Stomach (tissue), 4 donors: ENCODE measurements around the gene PYM1.

ENCODE experiments used
- CTCF ChIP-seq, 7 experiments: fragments of 450-650 bp in 4 of 7; fragments of 200-600 bp in 3 of 7; sonication (generic) in 3 of 7; IDR thresholded peaks; one replicate each; pipeline ENCODE4 v1.5.1; 2016 to 2019; ENCODE audit warnings: antibody characterized with exemption in 7 of 7, control low read depth in 2 of 7, mild to moderate bottlenecking in 1 of 7
- POLR2AphosphoS5 ChIP-seq, 3 donors: sonication (generic); formaldehyde crosslinking; IDR thresholded peaks; one replicate each; pipeline ENCODE4 v1.6.1; 2016; ENCODE audit warnings: antibody characterized with exemption in 3 of 3

- no peak for TF ChIP-seq CTCF (IDR thresholded peaks at IDR 0.05)
- no peak for TF ChIP-seq POLR2AphosphoS5 (IDR thresholded peaks at IDR 0.05)
These were observed 38.3 kb upstream of the PYM1 start, which contains the start of gene PMEL for GRCh38 chr12:55965941-55966407.
